Central memory CD8-positive, alpha-beta T cell (primary cell): ENCODE data around the gene RNF125.
A peak's percentile ranks its signal among the peaks of the same experiment; 100 is the strongest.

Source experiments
- ATAC-seq: fragments of 150-1000 bp; cut with Tn5 transposase; replicated peaks from 2 replicates; pipeline ENCODE4 v1.10.0; 2022; ENCODE audit warnings: mild to moderate bottlenecking, moderate FRiP score, moderate number of reproducible peaks; ENCODE audit not compliant: poor library complexity, severe bottlenecking; ENCODE audit errors: extremely low read depth
- DNase-seq, 2 donors: peaks; one replicate each; pipeline ENCODE4 v3.0.0; 2021; ENCODE audit warnings: low spot score in 2 of 2
- H3K27ac Mint-ChIP-seq: one replicate; pipeline ENCODE4 v1.8.0; 2022; ENCODE audit warnings: low read depth, mild to moderate bottlenecking, moderate library complexity, mixed read lengths
- H3K27me3 Mint-ChIP-seq: one replicate; pipeline ENCODE4 v1.8.0; 2022; ENCODE audit warnings: mixed read lengths
- H3K36me3 Mint-ChIP-seq: one replicate; pipeline ENCODE4 v1.8.0; 2022; ENCODE audit warnings: mild to moderate bottlenecking, moderate library complexity, mixed read lengths; ENCODE audit not compliant: insufficient read depth
- H3K4me1 Mint-ChIP-seq: one replicate; pipeline ENCODE4 v1.8.0; 2022; ENCODE audit warnings: mixed read lengths
- H3K4me3 Mint-ChIP-seq: one replicate; pipeline ENCODE4 v1.8.0; 2022; ENCODE audit warnings: mild to moderate bottlenecking, moderate library complexity, mixed read lengths
- H3K9me3 Mint-ChIP-seq: one replicate; pipeline ENCODE4 v1.8.0; 2022; ENCODE audit warnings: mixed read lengths

The RNF125 gene

DNA sequence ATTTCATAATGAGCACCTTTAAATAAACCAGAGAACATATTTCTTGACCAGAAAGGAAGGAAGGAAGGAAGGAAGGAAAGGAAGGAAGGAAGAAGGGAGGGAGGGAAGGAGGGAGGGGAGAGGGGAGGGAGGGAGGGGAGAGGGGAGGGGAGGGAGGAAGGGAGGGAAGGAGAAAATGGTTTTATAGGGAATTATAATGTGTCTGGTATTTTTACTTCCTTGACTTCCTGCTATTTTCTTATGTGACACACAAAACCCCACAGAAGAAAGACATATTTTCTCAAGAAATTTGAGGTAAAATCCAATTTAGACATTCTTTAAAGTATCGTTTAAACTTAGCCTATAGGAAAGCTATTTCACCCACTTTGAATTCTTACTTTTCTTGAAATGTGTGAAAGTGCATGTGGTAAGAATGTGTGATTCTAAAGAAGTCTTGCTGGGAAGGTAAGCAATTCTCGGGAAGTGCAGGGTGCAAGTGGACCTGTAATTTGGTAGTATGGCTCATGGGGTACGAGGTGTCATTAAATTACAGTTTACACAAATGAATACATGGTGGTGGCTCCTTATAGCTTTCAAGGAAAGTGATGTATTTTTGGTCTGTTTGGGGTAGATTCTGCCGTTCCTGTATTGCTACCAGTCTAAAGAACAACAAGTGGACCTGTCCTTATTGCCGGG, 18.0 kb downstream of the RNF125 start:
- Mint-ChIP-seq H3K4me3 (peak overlapping the region; percentile 43), H3K36me3 (peaks cover 69% of the 10 kb centered on the region), H3K27ac (peak overlapping the region; percentile 93)

DNA sequence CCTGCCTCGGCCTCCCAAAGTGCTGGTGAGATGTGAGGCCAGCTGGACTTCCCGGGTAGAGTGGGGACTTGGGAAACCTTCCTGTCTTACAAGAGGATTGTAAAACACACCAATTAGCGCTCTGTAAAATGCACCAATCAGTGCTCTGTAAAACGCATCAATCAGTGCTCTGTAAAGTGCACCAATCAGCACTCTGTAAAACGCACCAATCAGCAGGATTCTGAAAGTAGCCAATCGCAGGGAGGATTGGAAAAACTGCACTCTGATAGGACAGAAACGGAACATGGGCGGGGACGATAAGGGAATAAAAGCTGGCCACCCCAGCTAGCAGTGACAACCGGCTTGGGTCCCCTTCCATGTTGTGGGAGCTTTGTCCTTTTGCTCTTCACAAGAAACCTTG, 19.0 kb downstream of the RNF125 start:
- Mint-ChIP-seq H3K9me3 (no peaks in the 10 kb centered on the region), H3K27ac (no peak overlapping the region), H3K4me3 (no peak overlapping the region), H3K4me1 (peaks cover 71% of the 10 kb centered on the region), H3K27me3 (no peaks in the 10 kb centered on the region), H3K36me3 (peaks cover 66% of the 10 kb centered on the region)
- no peak for ATAC-seq
- no peak for DNase-seq

More for the DNA sequence above, 18.0 kb downstream of the RNF125 start:
- no peak for ATAC-seq
- no peaks in the 10 kb centered on the region for H3K9me3 Mint-ChIP-seq
- H3K4me1 Mint-ChIP-seq, result peaks cover 70% of the 10 kb centered on the region
- no peak for DNase-seq
- H3K27me3 Mint-ChIP-seq, result no peaks in the 10 kb centered on the region

DNA sequence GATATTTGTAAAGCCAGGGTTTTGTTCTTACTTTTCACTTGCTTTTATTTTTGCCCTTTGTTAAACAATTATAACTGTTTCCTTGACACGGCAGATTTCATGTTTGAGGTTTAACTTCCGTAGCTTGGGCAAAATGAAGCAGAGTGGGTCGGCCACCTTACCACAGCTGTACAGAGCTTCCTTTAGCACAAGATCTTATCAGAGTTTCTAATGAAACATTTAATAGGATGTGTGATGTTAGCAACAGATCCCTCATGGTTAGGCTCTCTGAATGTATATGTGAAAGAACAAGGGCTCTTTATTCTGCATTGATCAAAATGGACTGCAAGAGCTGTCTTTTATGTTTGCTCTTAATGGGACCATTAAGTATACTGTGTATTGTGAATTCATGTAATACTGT, 22.3 kb downstream of the RNF125 start:
- peak; percentile 98 for ATAC-seq
- peaks cover 51% of the 10 kb centered on the region for H3K4me1 Mint-ChIP-seq
- peaks cover 74% of the 10 kb centered on the region for H3K36me3 Mint-ChIP-seq
- peak overlapping the region; percentile 95 for H3K27ac Mint-ChIP-seq
- H3K4me3 Mint-ChIP-seq, result peak overlapping the region; percentile 25
- no peaks in the 10 kb centered on the region for H3K27me3 Mint-ChIP-seq
- DNase-seq, result peak in 1 of 2 donors; percentile 63
- H3K9me3 Mint-ChIP-seq, result no peaks in the 10 kb centered on the region

DNA sequence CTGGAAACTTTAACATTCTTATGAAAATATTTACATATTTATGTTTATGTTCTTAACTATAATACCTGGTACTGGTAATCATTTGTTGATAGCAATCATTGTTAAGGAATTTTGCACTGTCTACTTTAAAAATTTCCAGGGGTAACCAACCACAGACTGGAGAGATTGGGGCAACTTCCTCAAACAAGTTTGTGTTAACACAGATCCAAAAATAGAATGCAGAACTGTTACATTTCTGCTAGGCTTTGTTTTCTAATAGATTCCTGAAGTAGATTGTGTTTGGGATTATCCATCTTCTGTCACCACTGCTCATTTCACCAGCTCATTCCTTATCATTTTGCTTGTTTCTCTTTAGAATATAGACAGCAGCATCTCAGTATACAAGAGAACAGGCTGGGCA, 23.7 kb downstream of the RNF125 start:
- ATAC-seq, result no peak
- H3K27ac Mint-ChIP-seq, result peak overlapping the region; percentile 41
- peaks cover 75% of the 10 kb centered on the region for H3K36me3 Mint-ChIP-seq
- peaks cover 45% of the 10 kb centered on the region for H3K4me1 Mint-ChIP-seq
- H3K9me3 Mint-ChIP-seq, result no peaks in the 10 kb centered on the region
- no peak for DNase-seq
- peak overlapping the region; percentile 25 for H3K4me3 Mint-ChIP-seq
- no peaks in the 10 kb centered on the region for H3K27me3 Mint-ChIP-seq

DNA sequence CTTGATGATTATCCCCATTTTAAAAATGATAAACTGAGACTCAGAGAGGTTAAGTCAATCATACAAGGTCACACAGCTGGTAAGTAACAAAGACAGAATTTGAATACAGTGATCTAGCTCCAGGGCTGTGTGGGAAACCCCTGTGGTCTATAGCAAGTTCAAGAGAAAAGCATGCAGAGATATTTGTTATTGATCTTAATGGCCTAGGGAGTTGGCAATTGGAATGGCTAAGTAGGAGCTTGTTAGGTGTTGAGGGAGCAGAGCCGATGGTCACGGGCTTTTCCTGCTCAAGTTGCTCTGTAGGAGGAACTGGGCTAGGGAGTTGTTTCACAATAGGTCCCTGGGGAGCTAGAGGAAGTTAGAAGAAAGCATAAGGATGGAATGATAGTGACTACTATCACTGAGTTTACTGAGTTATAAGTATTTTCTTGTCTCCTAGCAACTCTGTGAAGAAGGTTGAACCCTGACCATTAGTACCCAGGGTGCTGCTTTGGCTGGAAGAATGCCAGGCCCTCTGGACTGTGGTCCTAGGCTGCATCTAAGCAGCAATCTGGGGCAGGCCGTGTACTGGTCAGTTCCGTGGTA, 30.0 kb downstream of the RNF125 start:
- no peak for DNase-seq
- no peaks in the 10 kb centered on the region for H3K27me3 Mint-ChIP-seq
- no peak for ATAC-seq
- peaks cover 72% of the 10 kb centered on the region for H3K36me3 Mint-ChIP-seq
- H3K4me3 Mint-ChIP-seq, result peak overlapping the region; percentile 53
- H3K9me3 Mint-ChIP-seq, result no peaks in the 10 kb centered on the region
- peaks cover 36% of the 10 kb centered on the region for H3K4me1 Mint-ChIP-seq
- peak overlapping the region; percentile 51 for H3K27ac Mint-ChIP-seq

DNA sequence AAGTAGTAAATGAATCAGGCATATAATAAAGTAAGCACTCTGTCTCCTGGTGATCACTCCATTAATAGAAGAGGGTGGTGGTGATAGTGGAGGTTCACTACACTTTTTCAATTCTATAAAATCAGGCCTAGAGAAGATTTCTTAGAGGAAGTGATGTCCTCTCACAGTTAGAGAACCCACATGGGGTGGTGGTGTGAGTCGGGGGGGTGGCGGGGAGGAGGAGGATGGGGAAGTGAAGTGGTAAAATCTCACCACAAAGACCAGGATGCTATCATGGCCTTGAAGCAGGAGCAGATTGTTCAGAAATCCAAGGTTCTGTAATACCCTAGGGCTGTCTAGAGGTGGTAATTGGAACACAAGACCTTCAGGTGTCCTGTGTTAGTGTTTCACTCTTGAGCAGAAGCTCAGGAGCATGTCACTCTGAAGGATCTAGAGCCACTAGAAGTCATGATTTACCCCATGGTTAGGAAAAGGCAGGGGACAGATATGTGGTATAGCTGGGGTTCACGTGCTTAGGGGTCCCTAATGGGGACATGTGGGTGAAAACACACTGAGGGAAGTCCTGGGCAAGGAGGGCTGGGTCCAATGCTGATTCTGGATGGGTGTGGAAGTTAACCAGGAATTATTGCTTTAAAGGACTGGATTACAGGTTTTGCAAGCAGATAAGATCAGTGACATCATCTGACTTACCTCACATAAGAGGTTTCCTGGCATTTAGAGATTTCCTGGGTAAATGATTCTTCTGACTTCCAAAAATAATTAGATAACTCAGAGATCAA, 31.0 kb downstream of the RNF125 start:
- no peaks in the 10 kb centered on the region for H3K27me3 Mint-ChIP-seq
- DNase-seq (no peak), ATAC-seq (peak; percentile 81)
- peaks cover 75% of the 10 kb centered on the region for H3K36me3 Mint-ChIP-seq
- peak overlapping the region; percentile 51 for H3K27ac Mint-ChIP-seq
- peak overlapping the region; percentile 53 for H3K4me3 Mint-ChIP-seq
- no peaks in the 10 kb centered on the region for H3K9me3 Mint-ChIP-seq
- H3K4me1 Mint-ChIP-seq, result peaks cover 36% of the 10 kb centered on the region

DNA sequence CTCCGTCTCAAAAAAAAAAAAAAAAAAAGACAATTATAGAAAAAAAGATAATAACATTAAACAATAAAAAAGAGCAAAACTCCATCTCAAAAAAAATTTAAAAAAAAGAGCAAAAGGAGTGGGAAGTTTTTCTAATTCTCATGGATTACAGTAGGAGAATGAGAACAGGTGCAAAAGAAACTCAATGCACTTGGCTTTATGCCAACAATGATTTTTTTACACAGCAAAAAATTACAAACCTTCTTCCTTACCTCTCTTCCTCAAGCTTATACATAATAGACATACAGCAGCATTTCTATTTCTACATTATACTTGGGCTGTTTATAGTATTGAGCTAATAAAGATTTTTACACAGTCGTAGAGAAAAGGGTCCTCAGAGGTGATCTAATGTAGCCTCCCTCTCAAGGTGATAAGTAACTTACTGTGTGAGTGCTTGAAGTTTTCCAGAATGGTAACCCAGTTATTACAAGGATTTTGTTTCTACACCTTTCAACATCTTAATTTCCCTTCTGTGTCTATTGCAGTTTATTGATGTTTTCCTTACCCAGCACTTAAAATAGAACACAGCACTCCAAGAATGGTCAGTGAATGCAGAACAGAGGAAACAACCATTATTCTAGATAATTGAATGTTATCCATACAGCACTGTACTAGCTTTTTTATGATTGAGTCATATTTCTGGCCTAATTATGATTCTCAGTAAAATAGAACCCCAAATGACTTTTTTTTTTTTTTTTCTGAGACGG, 38.2 kb downstream of the RNF125 start:
- DNase-seq (no peak), ATAC-seq (no peak)
- Mint-ChIP-seq H3K9me3 (no peaks in the 10 kb centered on the region), H3K4me1 (peaks cover 42% of the 10 kb centered on the region), H3K27ac (no peak overlapping the region), H3K27me3 (no peaks in the 10 kb centered on the region), H3K4me3 (no peak overlapping the region), H3K36me3 (peaks cover 55% of the 10 kb centered on the region)

DNA sequence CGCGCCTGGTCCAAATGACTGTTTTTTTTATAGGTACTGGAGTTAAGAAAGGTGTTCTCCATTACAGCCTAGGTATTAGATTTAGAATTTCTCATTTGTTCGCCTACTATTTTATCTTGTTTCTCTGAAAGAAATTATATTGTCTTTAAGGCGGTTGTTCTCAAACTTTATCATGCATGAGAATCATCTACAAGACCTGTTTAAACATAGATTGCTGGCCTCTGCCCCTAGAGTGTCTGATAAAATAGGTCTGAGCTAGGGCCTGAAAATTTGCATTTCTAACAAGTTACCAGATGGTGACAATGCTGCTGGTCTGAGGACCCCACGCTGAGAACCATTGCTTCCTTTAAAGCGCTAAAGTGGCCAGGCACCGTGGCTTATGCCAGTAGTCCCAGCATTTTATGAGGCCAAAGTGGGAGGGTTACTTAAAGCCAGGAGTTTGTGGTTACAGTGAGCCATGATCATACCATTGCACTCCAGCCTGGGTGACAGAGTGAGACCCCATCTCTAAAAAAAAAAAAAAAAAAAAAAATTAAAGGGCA, 39.1 kb downstream of the RNF125 start:
- ATAC-seq, result no peak
- no peaks in the 10 kb centered on the region for H3K27me3 Mint-ChIP-seq
- no peak for DNase-seq
- H3K4me3 Mint-ChIP-seq, result no peak overlapping the region
- peaks cover 52% of the 10 kb centered on the region for H3K36me3 Mint-ChIP-seq
- H3K9me3 Mint-ChIP-seq, result no peaks in the 10 kb centered on the region
- H3K27ac Mint-ChIP-seq, result no peak overlapping the region
- H3K4me1 Mint-ChIP-seq, result peaks cover 41% of the 10 kb centered on the region

DNA sequence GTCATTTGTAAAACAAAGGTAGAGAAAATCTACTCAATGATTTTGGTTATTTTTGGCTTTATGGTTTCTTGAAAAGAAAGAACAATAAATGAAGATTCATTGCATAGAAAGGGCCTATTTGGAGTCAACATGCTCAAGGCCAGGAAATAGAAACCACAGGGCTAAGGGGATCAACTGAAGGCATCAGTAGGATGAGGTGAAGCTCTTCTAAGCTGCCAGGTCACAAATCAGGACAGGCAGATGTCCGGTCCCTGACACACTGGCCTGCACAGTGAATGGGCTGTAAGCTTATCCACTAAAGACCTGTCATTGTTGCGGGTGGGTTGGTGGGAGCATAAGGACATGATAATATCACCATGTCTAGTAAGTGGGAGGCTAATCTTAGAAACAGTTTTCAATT, 41.4 kb downstream of the RNF125 start:
- Mint-ChIP-seq H3K4me3 (no peak overlapping the region), H3K4me1 (peaks cover 40% of the 10 kb centered on the region), H3K9me3 (no peaks in the 10 kb centered on the region), H3K36me3 (peaks cover 51% of the 10 kb centered on the region), H3K27ac (no peak overlapping the region), H3K27me3 (no peaks in the 10 kb centered on the region)
- ATAC-seq (no peak), DNase-seq (no peak)

DNA sequence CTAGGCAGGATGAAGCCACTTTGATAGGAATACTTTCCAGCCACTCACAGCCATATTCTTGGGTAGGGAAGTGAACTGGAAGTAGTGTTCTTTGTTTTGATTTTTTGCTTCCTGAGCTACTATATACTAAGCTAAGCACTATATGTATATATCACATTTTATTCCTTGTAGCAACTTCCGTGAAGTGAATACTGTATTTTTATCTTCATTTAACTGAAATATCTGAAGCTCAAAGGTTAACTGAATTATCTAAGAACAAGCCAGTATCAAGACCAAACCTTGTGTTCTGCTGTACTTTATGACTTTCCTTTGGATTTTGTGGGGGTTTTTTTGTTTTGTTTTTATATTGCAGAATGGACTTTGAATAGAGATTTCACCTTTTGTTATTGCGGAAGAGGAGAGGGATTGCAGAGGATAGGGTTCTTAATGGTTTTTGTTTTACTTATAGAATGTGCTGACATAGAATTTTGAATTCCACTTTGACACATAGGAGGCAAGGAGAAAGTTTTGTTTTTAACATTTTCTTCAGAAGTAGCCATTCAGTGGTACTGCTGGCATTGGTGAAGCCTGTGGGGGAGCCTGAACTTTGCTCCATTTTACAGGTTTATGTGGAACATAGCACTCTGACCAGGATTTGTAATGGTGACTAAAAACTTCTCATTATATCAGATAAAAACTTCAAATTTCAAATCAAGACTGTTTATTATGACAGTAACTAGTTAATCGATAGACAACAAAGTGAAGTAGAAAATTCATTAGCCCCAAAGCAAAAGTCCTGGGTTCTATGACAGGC, 48.9 kb downstream of the RNF125 start:
- H3K27ac Mint-ChIP-seq, result no peak overlapping the region
- H3K36me3 Mint-ChIP-seq, result peaks cover 66% of the 10 kb centered on the region
- no peak overlapping the region for H3K4me3 Mint-ChIP-seq
- H3K4me1 Mint-ChIP-seq, result peaks cover 6% of the 10 kb centered on the region
- H3K27me3 Mint-ChIP-seq, result no peaks in the 10 kb centered on the region
- no peaks in the 10 kb centered on the region for H3K9me3 Mint-ChIP-seq
- DNase-seq, result no peak
- no peak for ATAC-seq

DNA sequence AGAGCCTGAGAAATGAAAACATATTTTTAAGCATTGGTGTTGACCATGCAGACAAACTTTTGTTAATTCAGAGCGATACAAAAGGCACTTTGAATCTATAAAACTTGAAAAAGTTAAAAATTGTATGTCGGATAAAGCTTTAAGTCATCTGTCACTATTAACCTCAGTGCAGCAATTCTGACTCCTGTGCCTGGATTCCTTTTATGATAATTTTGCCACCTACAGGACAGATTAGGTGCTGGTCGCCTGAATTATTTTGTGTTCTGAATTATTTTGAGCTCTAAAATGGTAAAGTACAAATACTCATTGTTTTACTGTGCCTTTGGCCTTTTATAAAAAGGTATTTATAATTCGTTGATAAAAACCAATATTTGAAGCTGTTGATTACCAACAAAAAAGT, 53.7 kb downstream of the RNF125 start:
- peaks cover 48% of the 10 kb centered on the region for H3K36me3 Mint-ChIP-seq
- peaks cover 11% of the 10 kb centered on the region for H3K4me1 Mint-ChIP-seq
- H3K4me3 Mint-ChIP-seq, result no peak overlapping the region
- no peaks in the 10 kb centered on the region for H3K27me3 Mint-ChIP-seq
- no peak overlapping the region for H3K27ac Mint-ChIP-seq
- peak; percentile 65 for ATAC-seq
- no peaks in the 10 kb centered on the region for H3K9me3 Mint-ChIP-seq
- DNase-seq, result no peak

DNA sequence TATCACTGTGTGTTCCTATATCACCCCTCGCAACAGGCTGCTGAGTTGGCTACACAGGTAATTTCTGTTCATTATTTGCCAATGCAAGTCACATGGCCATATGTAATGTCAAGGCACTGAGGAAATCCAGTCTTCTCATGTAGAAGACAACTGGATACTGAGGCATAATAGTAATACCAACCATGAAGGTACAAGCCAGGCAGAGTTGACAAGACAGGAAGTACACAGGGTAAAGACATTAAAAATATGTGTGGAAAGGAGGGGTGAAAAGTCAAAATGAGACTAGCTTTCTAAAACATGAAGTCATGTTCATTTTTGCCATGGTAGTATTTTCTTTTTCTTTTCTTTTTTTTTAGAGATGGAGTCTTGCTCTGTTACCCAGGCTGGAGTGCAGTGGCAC, 55.6 kb downstream of the RNF125 start:
- no peak for ATAC-seq
- no peak overlapping the region for H3K4me3 Mint-ChIP-seq
- H3K36me3 Mint-ChIP-seq, result peaks cover 32% of the 10 kb centered on the region
- no peaks in the 10 kb centered on the region for H3K27me3 Mint-ChIP-seq
- peaks cover 11% of the 10 kb centered on the region for H3K4me1 Mint-ChIP-seq
- no peak for DNase-seq
- peak overlapping the region; percentile 43 for H3K27ac Mint-ChIP-seq
- H3K9me3 Mint-ChIP-seq, result no peaks in the 10 kb centered on the region
